Regular cardiac myocyte (primary cell): Measurements from ENCODE around the gene DNTT. TPM values are rescaled to one million over a fixed set of nuclear protein-coding genes. Genes with fewer than 3 reads are reported as not detected.

ENCODE experiments used
- total RNA-seq: library from RNA; depleted of rRNA; stranded (reverse); fragments of >200 nt; gene quantifications from 2 replicates; pipeline ENCODE4 v1.2.3, GENCODE V29; 2014

DNTT gene
- not detected in 2 replicates for total RNA-seq

GRCh38 chr10:96304230-96304629 lies at the start of gene DNTT:
Gene DNTT (plus strand): TSS chr10:96304434. CDS start chr10:96304498, 64 bp downstream.

GRCh38 chr10:96271016-96271815 lies 33.0 kb upstream of the DNTT start, which contains the start of gene BLNK:
Gene BLNK (minus strand): TSS chr10:96271569. CDS start chr10:96271398, 171 bp downstream.

GRCh38 chr10:96358851-96359540 lies 54.8 kb downstream of the DNTT start, which contains the start of gene OPALIN:
Gene OPALIN (minus strand): TSS chr10:96359002. CDS start chr10:96358896, 106 bp downstream.

Other genes starting within 250 kb of the DNTT start
- 9.6 and 10.2 TPM in 2 replicates for gene ZNF518A, start 174.1 kb upstream of the DNTT start, total RNA-seq
- gene BLNK, start 32.9 kb upstream of the DNTT start, total RNA-seq: 0.28 TPM in 1 of 2 replicates, not detected in the other
- gene OPALIN, start 54.6 kb downstream of the DNTT start, total RNA-seq: not detected in 2 replicates
- 0.19 and 0.28 TPM in 2 replicates for gene TLL2, start 209.5 kb downstream of the DNTT start, total RNA-seq